ENCODE results near the gene RUNX2.

DNA sequence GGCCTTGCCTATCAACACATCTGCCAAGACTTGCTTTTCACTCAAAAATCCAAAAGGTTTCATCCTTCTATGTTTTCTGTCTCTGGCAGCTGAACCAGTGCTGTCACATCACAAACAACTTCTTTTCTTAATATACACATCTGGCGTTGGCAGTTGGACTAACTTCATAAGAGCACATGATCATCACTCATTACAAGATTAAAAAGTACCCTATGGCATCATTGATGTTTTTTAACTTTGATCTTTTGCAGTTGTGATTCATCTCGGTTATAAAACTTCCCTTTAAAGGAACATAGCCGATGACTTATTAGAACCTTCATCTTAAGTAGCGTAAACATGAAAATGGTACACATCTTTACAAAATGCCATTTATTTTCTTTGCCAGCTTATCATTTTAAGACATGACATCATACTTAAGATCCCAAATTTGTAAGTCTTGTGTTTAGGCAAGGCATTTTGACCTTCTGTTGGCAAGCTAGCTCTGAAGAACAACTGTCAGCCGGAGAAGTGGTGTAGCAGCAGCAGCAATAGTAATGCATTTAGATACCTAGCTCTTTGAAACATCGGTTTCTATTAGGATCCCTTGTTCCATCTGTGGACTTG lies 113.8 kb downstream of the RUNX2 start:
- TF ChIP-seq ZNF121 (tag by site-specific recombination; IDR thresholded peaks at IDR 0.05) = no peak
- TF ChIP-seq ZNF561 (tag by site-specific recombination; IDR thresholded peaks at IDR 0.05; ENCODE audit: borderline replicate concordance) = no peak
- TF ChIP-seq ZBTB8A (tag by site-specific recombination; IDR thresholded peaks at IDR 0.05) = no peak
- no peak for TF ChIP-seq CTCF (tag by site-specific recombination; IDR thresholded peaks at IDR 0.05)
- no peak for TF ChIP-seq ZNF624 (tag by site-specific recombination; IDR thresholded peaks at IDR 0.05)
